K562 (cell line): Measurements from ENCODE around the gene CIAO3. TPM values are rescaled to one million over a fixed set of nuclear protein-coding genes. Genes with fewer than 3 reads are reported as not detected.

ENCODE experiments used
- ATAC-seq: fragments of 200-7000 bp; cut with Tn5 transposase; 3 replicates; pipeline ENCODE4 v1.9.1; 2020; ENCODE audit warnings: moderate library complexity
- BruUV-seq: library from RNA; stranded (reverse); fragments of 400-500 nt; replicated peaks from 2 replicates; lab custom pipeline; 2021; lab: Mats Ljungman, UMichigan
- CTCF ChIA-PET: fragments of 300-600 bp; formaldehyde crosslinking; extraction: SDS; loops from one replicate; lab custom pipeline; 2021; ENCODE audit warnings: low intra/inter-chr PET ratio; lab: Yijun Ruan, JAX
- POLR2A ChIA-PET: fragments of 300-600, 350-650 bp; sonication (Branson Sonifier 250); formaldehyde crosslinking; extraction: SDS; loops from one replicate; lab custom pipeline; 2021; ENCODE audit warnings: antibody characterized with exemption, inconsistent platforms; lab: Yijun Ruan, JAX
- DNase-seq, 4 experiments: peaks; one replicate each; pipeline versions ENCODE4 v3.0.0 to v3.0.0-alpha.2; 2011 to 2018; ENCODE audit warnings: low spot score in 3 of 4, mixed read lengths in 3 of 4; ENCODE audit errors: extremely low read depth in 1 of 4
- FAIRE-seq: peaks from 2 replicates; lab custom pipeline; 2011; peaks lifted over from hg19 to GRCh38; lab: Jason Lieb, UNC
- H2AFZ ChIP-seq: 2 replicates; pipeline ENCODE4 v1.6.0; 2011; ENCODE audit warnings: low read depth, low read length, control low read depth, inconsistent platforms
- H3K27ac ChIP-seq: fragments of 200-600 bp; 3 replicates; pipeline ENCODE4 v1.8.0; 2011; ENCODE audit warnings: low read depth, mild to moderate bottlenecking, control low read depth, inconsistent platforms, low read length, moderate library complexity, mixed read lengths; ENCODE audit errors: extremely low read depth
- H3K27me3 ChIP-seq, 2 experiments: fragments of 300-600 bp in 1 of 2; 2 replicates in 1 of 2; 3 replicates in 1 of 2; pipeline versions ENCODE4 v1.6.0 to v1.8.0; 2011; ENCODE audit warnings: inconsistent platforms in 2 of 2, low read length in 2 of 2, mild to moderate bottlenecking in 1 of 2, mixed read lengths in 1 of 2, moderate library complexity in 1 of 2; ENCODE audit not compliant: control insufficient read depth in 2 of 2, insufficient read depth in 2 of 2
- H3K36me3 ChIP-seq: fragments of 300-600 bp; 3 replicates; pipeline ENCODE4 v1.8.0; 2011; ENCODE audit warnings: mild to moderate bottlenecking, low read length, inconsistent platforms; ENCODE audit not compliant: control insufficient read depth, insufficient read depth
- H3K4me1 ChIP-seq, 2 experiments: fragments of 200-600 bp in 1 of 2; replicated peaks in 1 of 2; 2 replicates in 1 of 2; 3 replicates in 1 of 2; pipeline versions ENCODE4 v1.5.1 to v1.8.0; 2011; ENCODE audit warnings: inconsistent platforms in 2 of 2, low read length in 2 of 2, mild to moderate bottlenecking in 1 of 2, mixed read lengths in 1 of 2, moderate library complexity in 1 of 2; ENCODE audit not compliant: control insufficient read depth in 2 of 2, insufficient read depth in 2 of 2
- H3K4me2 ChIP-seq: 2 replicates; pipeline ENCODE4 v1.6.1; 2011; ENCODE audit warnings: low read length, control low read depth, inconsistent platforms, mixed read lengths; ENCODE audit not compliant: insufficient read depth
- H3K4me3 ChIP-seq: fragments of 200-600 bp; sonication (generic), shearing (Covaris generic); 2 replicates; pipeline ENCODE4 v1.5.1; 2016; ENCODE audit warnings: control low read depth, inconsistent platforms
- H3K79me2 ChIP-seq: fragments of 200-600 bp; 3 replicates; pipeline ENCODE4 v1.8.0; 2011; ENCODE audit warnings: low read length, inconsistent platforms; ENCODE audit not compliant: control insufficient read depth, insufficient read depth
- H3K9ac ChIP-seq, 2 experiments: 2 replicates each; pipeline versions ENCODE4 v1.6.0 to v1.6.1; 2011; ENCODE audit warnings: low read depth in 2 of 2, low read length in 2 of 2, control low read depth in 1 of 2, inconsistent platforms in 1 of 2, mild to moderate bottlenecking in 1 of 2, mixed read lengths in 1 of 2; ENCODE audit not compliant: insufficient read depth in 1 of 2
- H3K9me1 ChIP-seq: one replicate; pipeline ENCODE4 v1.6.0; 2011; ENCODE audit warnings: inconsistent platforms, mild to moderate bottlenecking, low read length, moderate library complexity; ENCODE audit not compliant: control insufficient read depth, insufficient read depth
- H3K9me3 ChIP-seq: replicated peaks from 2 replicates; pipeline ENCODE4 v1.5.1; 2011; ENCODE audit warnings: low read depth, low read length, inconsistent platforms; ENCODE audit not compliant: control insufficient read depth, insufficient read depth
- H4K20me1 ChIP-seq: replicated peaks from 2 replicates; pipeline ENCODE4 v1.6.1; 2011; ENCODE audit warnings: low read length, inconsistent platforms, mixed read lengths; ENCODE audit not compliant: control insufficient read depth, insufficient read depth
- CBX3 ChIP-seq, 2 experiments: IDR thresholded peaks; 1 replicate in 1 of 2; 2 replicates in 1 of 2; pipeline ENCODE4 v1.6.1; 2012; ENCODE audit warnings: inconsistent platforms in 2 of 2, low read length in 2 of 2, borderline replicate concordance in 1 of 2, control low read depth in 1 of 2
- CREM ChIP-seq: IDR thresholded peaks from 2 replicates; pipeline ENCODE4 v1.6.1; 2014; ENCODE audit warnings: antibody characterized with exemption, low read depth
- CTCF ChIP-seq, 3 experiments: IDR thresholded peaks in 2 of 3; conservative IDR thresholded peaks in 1 of 3; 2 replicates each; pipeline ENCODE4 v1.5.1; 2011 to 2012; ENCODE audit warnings: low read length in 3 of 3, mild to moderate bottlenecking in 3 of 3, control low read depth in 2 of 3, improper control_type of control experiment in 1 of 3, inconsistent platforms in 1 of 3, low read depth in 1 of 3, mixed read lengths in 1 of 3, moderate library complexity in 1 of 3; ENCODE audit not compliant: insufficient read depth in 2 of 3
- ESRRA ChIP-seq: fragments of 450-650 bp; IDR thresholded peaks from 2 replicates; pipeline ENCODE4 v1.6.1; 2014; ENCODE audit warnings: low read depth, mild to moderate bottlenecking, moderate library complexity, borderline replicate concordance
- KLF6 ChIP-seq: fragments of 250-450 bp; sonication (Bioruptor Pico); IDR thresholded peaks from 2 replicates; pipeline ENCODE4 v1.4.0; 2020; ENCODE audit warnings: mild to moderate bottlenecking, moderate library complexity, borderline replicate concordance
- MNT ChIP-seq, 2 experiments: fragments of 450-650 bp; conservative IDR thresholded peaks; 2 replicates each; pipeline ENCODE4 v1.6.1; 2017; ENCODE audit warnings: mild to moderate bottlenecking in 2 of 2, moderate library complexity in 2 of 2
- MTA1 ChIP-seq: fragments of 450-650 bp; IDR thresholded peaks from 2 replicates; pipeline ENCODE4 v1.6.1; 2017; ENCODE audit warnings: borderline replicate concordance
- PCBP1 ChIP-seq: fragments of 200-400 bp; formaldehyde crosslinking; IDR thresholded peaks from 2 replicates; pipeline ENCODE4 v1.6.1; 2018; ENCODE audit warnings: mild to moderate bottlenecking, low read depth, low read length; ENCODE audit not compliant: poor library complexity, severe bottlenecking
- RBM22 ChIP-seq: fragments of 200-400 bp; formaldehyde crosslinking; IDR thresholded peaks from 2 replicates; pipeline ENCODE4 v1.6.1; 2018; ENCODE audit warnings: low read length, low read depth; ENCODE audit not compliant: poor library complexity, severe bottlenecking
- SAFB ChIP-seq: fragments of 200-400 bp; formaldehyde crosslinking; IDR thresholded peaks from 2 replicates; pipeline ENCODE4 v1.6.1; 2017; ENCODE audit warnings: low read depth, low read length, borderline replicate concordance
- SP1 ChIP-seq: sonication (generic); formaldehyde crosslinking; IDR thresholded peaks from 2 replicates; pipeline ENCODE4 v1.8.1; 2022; ENCODE audit warnings: mild to moderate bottlenecking, missing genetic modification reagents
- THRAP3 ChIP-seq: fragments of 450-650 bp; IDR thresholded peaks from 2 replicates; pipeline ENCODE4 v1.6.1; 2016; ENCODE audit warnings: mild to moderate bottlenecking, inconsistent platforms, borderline replicate concordance
- ZNF740 ChIP-seq, 3 experiments: fragments of 200-800 bp in 1 of 3; sonication (Bioruptor generic) in 1 of 3; sonication (generic) in 1 of 3; formaldehyde crosslinking in 1 of 3; IDR thresholded peaks; 2 replicates each; pipeline versions ENCODE4 v1.6.1 to v1.8.0; 2016 to 2022; ENCODE audit warnings: mild to moderate bottlenecking in 2 of 3, missing compliant biosample characterization in 2 of 3, missing genetic modification characterization in 2 of 3, missing genetic modification reagents in 1 of 3
- WGBS: fragments of 100-300 bp; shearing (Covaris generic); methylation state at CpG from one replicate; pipeline ENCODE4 v1.1.6; 2016; ENCODE audit warnings: low coverage, mixed read lengths; ENCODE audit not compliant: insufficient coverage; ENCODE audit errors: missing lambda C conversion rate; 5-methylcytosine and 5-hydroxymethylcytosine counted together
- in situ Hi-C: fragments of 300-500 bp; cut with MboI; formaldehyde crosslinking; loops from 4 replicates; pipeline ENCODE4 v1.15.0; 2018; ENCODE audit warnings: inconsistent platforms, mixed read lengths
- intact Hi-C: fragments of 100-400 bp; cut with micrococcal nuclease; formaldehyde crosslinking; loops from 2 replicates; pipeline ENCODE4 v1.14.2; 2022
- polyA plus RNA-seq, 8 experiments: library from polyadenylated mRNA; depleted of rRNA in 4 of 8; stranded (reverse) in 5 of 8; unstranded in 3 of 8; fragments of >200 nt; fragmentation: Nextera tagmentation in 2 of 8; fragmentation: Illumina TruSeq in 1 of 8; extraction: Ambion mirVana in 2 of 8; extraction: Trizol in 1 of 8; gene quantifications; 2 replicates each; pipeline versions ENCODE4 v1.2.1 to v1.2.3, GENCODE V29; 2011 to 2014; ENCODE audit warnings: inconsistent platforms in 1 of 8, missing spikeins in 1 of 8
- total RNA-seq, 7 experiments: library from RNA; depleted of rRNA in 6 of 7; stranded (reverse); fragments of >200 nt in 6 of 7; fragmentation: Illumina TruSeq in 2 of 7; extraction: Trizol in 2 of 7; gene quantifications; 2 replicates each; pipeline versions ENCODE4 v1.2.1 to v1.2.3, GENCODE V29; 2011 to 2021; ENCODE audit warnings: low replicate concordance in 1 of 7

The CIAO3 gene
- total and polyA plus RNA-seq, 9 of the 15 experiments (the other 6 are each of a cell fraction or from before 2014, with no cell fraction given) = 2.2 to 35.6 (median 18.7) TPM

- WGBS = 58% methylated on average over 36 of the region's 58 CpGs
- no peak for FAIRE-seq
- ATAC-seq = peak; percentile 76
- TF ChIP-seq CBX3 (IDR thresholded peaks at IDR 0.05; ENCODE audit: borderline replicate concordance in 1 of 2, low read length in 2 of 2) (no peak), CREM (0 out of 2 replicates have a peak, but pooled peaks have one; percentile 36), ESRRA (peak; percentile 93), PCBP1 (peak; percentile 39), KLF6 (CRISPR knock-in tag) (no peak), CTCF (IDR thresholded peaks at IDR 0.05 in 2 of 3, conservative IDR thresholded peaks at IDR 0.05 in 1 of 3; ENCODE audit: insufficient read depth in 2 of 3, low read depth in 1 of 3, low read length in 3 of 3) (peak; percentile 82 to 88 (median 83)), ZNF740 (CRISPR knock-in tag; IDR thresholded peaks at IDR 0.05) (peak; percentile 69; the same call in 1 of the 2 replicates), ZNF740 (tag; IDR thresholded peaks at IDR 0.05) (no peak), RBM22 (no peak), SP1 (CRISPR knock-in tag) (peak; percentile 60; the same call in 1 of the 2 replicates), MTA1 (no peak), MNT (conservative IDR thresholded peaks at IDR 0.05) (peak in 1 of 2 experiments; percentile 32; a peak in 1 of 4 replicates), SAFB (0 out of 2 replicates have a peak, but pooled peaks have one; percentile 61), THRAP3 (0 out of 2 replicates have a peak, but pooled peaks have one; percentile 59)
Measured at GRCh38 chr16:785563-786535, 45.1 kb upstream of the CIAO3 start.

More at GRCh38 chr16:785563-786535, 45.1 kb upstream of the CIAO3 start:
- POLR2A ChIA-PET = interaction anchor here (1.1 to 1.3 kb wide), 2 partner anchors 10 to 12 kb away, joined by 3 to 4 read pairs; no protein-coding TSS in a partner anchor
- Histone ChIP-seq H4K20me1 (peaks cover 11% of the 10 kb centered on the region), H3K9me1 (no peaks in the 10 kb centered on the region), H3K4me2 (no peak overlapping the region), H3K4me3 (no peak overlapping the region), H3K4me1 (peaks cover 16 to 95% of the 10 kb centered on the region in 2 experiments; a peak in 4 of 5 replicates), H3K79me2 (peaks cover 29% of the 10 kb centered on the region), H3K27ac (no peak overlapping the region), H3K9me3 (no peaks in the 10 kb centered on the region), H2AFZ (no peak overlapping the region), H3K9ac (peak overlapping the region in 1 of 2 experiments; percentile 97; a peak in 2 of 4 replicates), H3K27me3 (peaks cover 0 to 2% of the 10 kb centered on the region in 2 experiments; a peak in 2 of 5 replicates), H3K36me3 (peaks cover 43% of the 10 kb centered on the region; the same call in 2 of the 3 replicates)
- TSS peak; percentile 54 for BruUV-seq
- peak; percentile 62 to 82 (median 70) for DNase-seq
- CTCF ChIA-PET = interaction anchor here (0.6 to 3.9 kb wide), 4 partner anchors 52 to 90 kb away, joined by 3 to 73 read pairs (median 6); partner anchors contain the start of gene METRN
- in situ Hi-C loops = loop anchor here (5.0 kb wide), 2 partner anchors 44 to 74 kb away; partner anchors contain the start of gene CIAO3
- intact Hi-C loops = loop anchor here (1.0 kb wide), 2 partner anchors 41 to 75 kb away; no protein-coding TSS in a partner anchor
